ENCODE data around the gene KRT32.

KRT32 gene

DNA sequence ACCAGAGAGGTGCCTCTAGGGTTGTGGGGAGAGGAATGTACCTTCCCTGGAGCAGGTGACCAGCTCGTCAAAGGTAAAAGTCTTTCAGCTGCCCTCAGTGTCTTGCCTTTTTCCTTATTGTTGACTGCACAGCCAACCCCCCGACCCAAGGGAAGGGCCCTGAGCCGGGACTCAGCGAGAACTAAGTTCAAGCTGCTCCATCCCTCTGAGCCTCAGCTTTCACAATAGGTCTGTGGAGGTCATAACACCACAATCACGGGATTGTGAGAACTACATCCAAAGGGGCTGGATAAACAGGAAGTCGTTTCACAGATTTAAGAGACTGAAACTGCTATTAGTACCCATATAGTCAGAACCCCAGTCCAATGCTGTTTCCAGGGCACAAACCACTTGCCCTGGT, 25.2 kb upstream of the KRT32 start:
- DNase-seq, result no peak

DNA sequence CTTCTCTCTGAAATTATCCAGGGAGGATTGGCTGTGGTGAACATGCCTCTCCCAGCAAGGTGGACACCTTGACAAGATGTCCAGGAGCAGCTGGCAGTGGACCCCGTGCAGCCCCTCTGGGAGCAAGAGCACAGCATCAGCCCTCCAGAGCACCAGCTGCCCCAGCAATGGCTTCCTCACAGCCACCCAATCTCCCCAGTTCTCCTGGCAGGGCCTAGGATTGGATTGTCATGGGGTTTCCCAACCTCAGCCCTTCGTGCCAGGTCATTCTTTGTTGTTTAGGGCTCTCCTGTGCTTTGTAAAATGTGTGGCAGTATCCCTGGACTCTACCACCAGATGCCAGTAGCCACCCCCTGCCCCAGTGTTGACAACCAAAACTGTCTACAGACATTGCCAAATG, 24.3 kb upstream of the KRT32 start:
- no peak for DNase-seq

DNA sequence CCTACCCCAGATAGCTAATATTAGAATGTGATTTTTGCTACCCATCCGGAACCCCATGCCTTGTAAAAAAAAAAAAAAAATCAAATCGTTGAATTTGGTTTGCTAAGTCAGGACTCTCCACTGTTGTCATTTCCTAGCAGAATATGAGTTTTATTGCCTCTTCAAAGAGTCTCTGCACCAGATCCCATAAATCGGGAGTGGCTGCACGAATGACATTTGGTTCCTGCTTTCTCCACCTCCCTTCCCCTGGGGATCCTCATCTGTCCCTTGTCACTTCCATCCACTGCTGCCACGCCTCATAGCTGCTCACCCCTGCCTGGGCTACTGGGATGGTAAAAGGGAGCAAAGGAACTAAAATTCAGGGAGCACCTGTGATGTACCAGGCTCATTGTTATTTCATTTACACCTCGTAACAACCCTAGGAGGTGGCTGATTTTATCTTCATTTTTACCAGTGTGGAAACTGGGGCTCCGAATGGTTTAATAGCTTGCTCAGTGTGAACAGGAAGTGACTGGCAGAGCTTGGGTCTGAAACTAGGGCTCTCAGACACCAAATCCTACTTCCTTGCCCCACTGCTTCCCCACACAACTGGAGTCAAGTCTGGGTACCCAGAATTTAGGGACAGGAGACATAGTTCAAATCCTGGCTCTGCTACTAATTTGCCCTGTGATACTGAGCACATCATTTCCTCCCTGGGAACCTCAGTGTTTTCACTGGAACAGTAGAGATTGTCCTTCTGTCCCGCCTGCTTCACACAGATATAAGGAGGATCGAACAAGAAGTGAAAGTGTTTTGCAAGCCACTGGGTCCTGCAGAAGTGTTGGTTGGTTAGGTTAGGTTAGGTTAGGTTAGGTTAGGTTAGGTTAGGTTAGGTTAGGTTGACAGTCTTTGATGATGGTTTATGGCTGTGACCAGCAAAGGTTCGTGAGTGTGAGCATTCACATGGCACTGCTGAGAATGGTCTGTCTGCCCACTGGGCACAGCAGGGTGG, 23.1 kb upstream of the KRT32 start:
- DNase-seq, result no peak

DNA sequence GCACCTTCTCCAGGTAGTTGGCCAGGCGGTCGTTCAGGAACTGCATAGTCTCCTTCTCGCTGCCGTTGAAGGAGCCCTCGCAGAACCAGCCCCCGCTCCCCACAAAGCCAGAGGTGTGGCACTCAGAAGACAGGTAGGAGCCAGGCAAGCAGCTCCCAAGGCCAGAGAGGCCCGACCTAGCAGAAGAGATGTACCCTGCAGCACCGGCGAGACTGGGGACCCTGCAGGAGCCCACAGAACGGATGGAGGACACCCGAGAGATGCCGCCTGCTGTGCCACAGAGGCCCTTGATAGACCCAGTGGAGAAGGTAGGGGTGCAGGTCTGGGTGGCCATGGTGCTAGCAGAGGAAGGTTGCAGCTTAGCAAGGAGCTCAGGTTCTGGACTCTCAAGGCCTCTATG, 22.3 kb upstream of the KRT32 start, which contains the start of gene KRT36:
KRT36 (minus strand) TSS at position 380 of the 400 bp plus-strand sequence; CDS start at position 334, 46 bp downstream.
- DNase-seq, result no peak

DNA sequence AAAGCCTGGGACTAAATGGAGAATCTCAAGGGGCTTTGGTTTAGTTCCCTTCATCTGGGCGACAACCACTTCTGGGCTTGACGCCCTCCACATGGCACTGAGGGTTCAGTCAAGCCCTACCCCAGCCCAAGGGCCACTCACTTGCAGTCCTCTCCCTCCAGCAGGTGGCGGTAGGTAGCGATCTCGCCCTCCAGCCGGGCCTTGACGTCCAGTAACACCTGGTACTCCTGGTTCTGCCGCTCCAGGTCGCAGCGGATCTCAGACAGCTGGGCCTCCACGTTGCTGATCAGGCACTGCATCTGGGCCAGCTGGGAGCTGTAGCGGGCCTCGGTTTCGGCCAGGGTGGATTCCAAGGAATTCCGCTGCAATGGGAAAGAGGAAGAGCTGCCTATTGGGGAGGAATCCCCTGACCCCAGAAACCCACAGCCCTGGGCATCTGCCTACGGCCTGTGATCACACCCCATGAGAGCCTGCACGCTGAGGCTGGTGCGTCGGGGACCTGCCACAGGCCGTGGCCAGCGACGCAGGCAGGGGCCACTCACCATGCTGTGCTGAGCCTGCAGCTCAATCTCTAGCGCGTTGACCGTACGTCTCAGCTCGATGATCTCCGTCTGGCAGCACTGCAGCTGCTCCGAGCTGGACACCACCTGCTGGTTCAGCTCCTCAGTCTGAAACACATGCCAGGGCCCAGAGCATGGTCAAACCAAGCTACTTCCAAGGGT, 19.8 kb upstream of the KRT32 start:
- DNase-seq, result no peak

DNA sequence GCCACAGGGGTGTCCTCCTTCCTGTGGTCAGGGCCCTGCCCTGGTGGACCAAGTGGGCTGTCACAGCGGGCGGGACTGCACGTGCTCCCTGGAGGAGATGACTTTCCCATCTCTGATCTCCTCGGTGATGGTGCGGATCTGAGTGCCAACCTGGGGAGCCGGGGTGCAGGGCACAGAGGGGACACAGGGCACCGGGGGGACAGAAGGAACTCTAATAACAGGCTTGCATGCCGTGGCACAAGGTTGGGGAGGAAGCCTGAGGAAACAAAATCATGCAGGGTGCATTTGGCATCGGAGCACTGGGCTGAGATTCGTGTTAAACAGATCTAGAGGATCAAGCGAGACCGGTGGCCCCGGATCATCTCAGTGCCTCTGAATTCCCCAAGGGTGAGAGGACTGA, 19.1 kb upstream of the KRT32 start:
- no peak for DNase-seq

DNA sequence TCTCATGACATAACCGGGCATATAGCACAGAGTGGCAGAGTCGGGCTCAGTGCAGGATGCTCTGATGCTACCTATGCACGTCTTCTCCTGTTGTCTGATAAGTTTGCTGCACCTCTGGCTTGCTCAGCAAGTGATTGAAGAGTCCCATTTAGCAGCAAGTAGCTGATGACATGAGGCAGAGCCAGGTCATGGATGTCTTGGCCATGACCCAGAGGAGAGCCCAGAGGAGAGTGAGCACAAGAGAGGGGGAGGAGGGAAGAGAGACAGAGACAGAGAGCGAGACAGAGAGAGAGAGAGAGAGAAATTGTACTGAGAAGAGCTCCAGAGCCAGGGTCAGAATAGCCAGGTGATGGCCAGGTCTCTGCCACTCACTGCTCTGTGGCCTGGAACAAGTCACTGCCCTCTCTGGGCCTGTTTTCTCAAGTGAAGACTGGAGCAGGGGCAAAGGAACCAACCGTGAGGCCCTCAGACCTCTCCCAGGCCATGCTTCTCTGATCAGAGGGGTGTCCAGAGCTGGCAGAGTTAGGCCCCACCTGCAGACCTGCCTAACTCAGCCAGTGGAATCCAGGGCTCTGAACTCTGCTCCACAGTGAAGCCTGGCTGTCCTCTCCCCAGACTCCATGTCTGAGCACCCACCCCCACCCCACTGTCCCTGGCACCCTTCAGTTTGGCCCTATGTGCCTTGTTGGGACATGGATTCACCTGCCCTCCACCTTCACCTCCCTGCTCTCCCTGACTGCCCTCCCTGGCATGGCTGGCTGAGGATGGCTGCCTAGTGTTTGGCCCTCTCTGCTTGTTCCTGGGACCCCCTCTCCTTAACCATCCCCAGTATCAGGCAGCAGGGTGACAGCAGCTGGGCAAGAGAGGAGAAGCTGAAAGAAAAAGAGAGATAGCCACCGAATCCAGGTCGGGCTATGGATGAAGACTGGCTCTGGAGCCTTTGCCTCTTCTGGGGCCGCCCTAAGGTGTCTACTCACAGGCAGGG, 18.0 kb upstream of the KRT32 start:
- DNase-seq, result no peak

DNA sequence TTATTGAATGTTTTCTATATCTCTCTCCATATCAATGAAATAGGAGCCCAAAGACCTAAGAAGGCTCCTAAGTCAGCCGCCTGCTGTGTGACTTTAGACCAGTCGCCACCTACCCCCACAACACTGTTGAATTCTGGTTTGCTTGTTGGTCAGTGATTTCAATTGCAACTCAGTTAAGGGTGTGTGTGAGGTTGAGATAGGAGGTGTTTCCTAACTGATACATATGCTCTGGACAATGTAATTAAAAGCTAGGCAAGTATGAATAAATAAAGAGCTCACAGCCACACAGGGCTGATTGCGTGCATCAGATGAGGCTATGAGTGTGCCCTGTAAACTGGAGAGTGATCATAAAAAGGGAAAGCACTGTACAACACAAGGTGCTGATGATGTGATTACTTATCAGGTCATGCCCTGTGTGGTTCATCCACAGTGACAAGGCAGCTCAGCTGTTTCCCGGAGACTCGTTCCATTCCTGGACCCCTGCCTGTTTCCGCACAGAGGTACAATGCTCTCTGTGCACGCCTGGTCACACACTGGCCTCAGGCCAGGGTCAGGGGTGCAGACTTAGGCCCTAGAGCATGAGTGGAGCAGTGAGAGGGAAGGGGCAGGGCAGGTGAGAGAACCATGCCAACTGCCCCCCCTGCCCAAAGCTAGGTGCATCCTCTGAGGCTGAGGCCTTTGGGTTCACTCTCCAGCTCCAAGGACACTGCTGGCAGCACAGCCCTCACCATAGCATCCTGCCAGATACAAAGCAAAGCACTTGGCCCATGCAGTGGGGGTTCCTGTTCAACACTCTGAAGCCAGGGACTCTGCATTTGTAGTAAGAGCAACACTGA, 17.0 kb upstream of the KRT32 start:
- no peak for DNase-seq

DNA sequence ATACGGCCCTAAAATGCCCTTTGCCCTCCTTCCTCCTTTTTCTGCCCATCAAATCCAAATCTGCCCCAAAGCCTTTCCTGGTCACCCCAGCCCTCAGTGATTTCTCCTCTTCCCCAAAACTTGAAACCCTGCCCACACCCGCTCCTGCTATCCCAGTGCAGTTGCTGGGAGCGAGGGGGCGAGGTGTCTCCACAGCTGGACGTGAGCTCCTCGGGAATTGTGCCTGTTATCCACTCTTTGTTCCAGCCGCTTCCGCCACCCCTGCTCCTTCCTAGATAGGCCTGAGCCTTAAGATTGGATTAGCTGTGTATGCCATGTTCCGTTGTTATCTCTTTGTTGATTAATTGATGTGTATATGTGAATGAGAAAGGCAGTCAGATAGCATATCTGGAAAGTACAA, 16.3 kb upstream of the KRT32 start:
- DNase-seq, result no peak

DNA sequence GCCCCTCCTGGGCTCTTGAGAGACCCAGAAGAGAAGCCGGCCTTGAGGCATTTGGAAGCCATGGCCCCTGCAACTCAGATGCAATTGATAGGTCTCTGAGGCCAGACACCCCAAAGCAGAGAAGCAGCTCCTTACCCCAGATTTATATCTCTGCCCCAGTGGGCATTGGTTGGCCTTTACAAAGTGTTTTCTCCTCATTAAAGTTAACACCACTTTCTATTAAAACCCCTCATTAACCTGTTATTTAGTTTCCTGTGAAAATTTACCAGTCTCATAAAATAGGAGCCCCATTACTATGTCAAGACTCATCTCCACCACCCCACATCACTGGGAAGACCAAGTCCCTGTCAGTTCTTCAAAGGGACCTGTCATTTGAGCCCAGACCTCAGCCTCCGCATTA, 13.8 kb upstream of the KRT32 start, which contains the start of gene KRT35:
KRT35 (minus strand) TSS at position 116 of the 400 bp plus-strand sequence; CDS start at position 62, 54 bp downstream.
- DNase-seq, result no peak

DNA sequence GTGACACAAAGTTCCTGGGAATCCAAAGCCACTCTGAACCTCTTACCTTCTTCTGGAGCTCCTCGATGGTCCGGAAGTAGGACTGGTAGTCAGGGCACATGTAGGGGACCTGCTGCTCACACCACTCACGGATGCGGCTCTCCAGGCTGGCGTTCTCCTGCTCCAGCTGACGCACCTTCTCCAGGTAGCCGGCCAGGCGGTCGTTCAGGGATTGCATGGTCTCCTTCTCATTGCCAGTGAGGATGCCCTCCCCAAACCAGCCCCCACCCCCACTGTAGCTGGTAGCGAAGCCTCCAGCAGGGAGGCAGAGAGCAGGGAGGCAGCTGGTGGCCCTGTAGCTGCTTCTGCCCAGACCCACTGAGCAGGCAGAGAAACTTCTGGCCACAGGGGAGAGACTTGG, 13.4 kb upstream of the KRT32 start:
- DNase-seq, result no peak

DNA sequence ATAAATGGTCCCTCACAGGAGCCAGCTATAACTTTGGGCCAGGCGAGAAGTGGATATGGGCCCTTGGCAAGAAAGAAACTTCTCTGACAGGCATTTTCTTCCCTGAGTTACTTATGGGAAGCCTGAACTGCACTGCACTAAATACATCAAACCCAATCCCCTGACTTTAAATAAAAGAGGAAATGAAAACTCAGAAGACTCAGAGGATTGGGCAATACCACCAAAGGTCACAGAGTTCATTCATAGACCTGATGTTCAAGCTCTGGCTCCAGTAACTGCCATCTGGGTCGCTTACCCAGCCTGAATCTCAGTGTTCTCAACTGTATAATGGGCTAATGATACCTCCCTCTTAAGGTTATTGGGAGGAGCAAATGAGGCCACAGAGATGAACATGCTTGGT, 12.9 kb upstream of the KRT32 start:
- DNase-seq, result no peak

DNA sequence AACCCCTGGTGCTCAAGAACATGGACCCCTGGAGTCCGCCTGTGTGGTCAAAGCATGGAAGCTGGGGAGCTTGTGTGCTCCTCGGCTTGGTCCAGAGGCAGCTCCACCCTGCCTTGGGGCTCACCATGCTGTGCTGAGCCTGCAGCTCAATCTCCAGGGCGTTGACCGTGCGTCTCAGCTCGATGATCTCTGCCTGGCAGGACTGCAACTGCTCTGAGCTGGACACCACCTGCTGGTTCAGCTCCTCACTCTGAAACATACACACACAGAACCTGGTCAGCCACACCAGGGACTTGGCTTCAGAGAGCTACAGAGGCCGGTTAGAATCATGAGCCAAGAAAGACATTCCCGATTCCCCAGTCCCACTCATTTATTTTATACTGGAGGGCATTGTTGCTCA, 11.1 kb upstream of the KRT32 start:
- no peak for DNase-seq

DNA sequence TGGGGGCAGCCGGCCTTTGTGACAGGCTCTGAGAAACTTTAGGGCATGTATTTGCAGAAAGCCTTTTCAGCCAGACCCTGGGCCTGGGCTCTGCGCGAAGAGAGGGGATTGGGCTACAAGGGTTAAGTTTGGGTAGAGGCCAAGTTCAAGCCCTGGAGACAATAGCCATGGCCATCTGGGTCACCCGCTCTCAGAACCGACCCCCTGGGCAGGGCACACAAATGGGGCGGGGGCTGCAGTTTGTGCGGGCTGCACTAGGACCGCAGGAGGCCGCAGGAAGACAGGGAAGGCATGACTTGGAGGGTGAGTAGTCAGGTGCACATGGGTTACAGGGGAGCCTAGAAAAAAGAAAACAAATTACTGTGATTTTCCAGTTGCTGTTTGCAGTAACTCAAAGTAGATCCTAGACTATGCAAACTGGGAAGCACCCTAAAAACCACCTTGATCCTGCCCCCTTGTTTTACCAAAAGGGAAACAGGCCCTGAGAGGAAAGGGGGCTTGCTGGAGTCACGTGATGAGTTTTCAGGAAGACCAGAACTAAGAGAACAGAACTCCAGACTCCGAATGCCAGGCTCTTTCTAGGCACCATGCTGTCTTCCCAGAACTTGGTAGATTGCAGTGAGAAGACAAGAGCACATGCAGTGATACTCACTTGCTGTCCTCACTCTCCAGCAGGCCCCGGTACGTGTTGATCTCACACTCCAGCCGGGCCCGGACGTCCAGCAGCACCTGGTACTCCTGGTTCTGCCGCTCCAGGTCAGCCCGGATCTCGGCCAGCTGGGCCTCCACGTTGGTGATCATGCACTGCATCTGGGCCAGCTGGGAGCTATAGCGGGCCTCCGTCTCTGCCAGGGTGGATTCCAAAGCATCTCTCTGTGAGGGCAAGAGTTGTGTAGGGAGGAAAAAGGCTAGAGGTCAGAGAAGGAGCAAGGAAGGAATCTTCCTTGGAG, 10.0 kb upstream of the KRT32 start:
- no peak for DNase-seq

DNA sequence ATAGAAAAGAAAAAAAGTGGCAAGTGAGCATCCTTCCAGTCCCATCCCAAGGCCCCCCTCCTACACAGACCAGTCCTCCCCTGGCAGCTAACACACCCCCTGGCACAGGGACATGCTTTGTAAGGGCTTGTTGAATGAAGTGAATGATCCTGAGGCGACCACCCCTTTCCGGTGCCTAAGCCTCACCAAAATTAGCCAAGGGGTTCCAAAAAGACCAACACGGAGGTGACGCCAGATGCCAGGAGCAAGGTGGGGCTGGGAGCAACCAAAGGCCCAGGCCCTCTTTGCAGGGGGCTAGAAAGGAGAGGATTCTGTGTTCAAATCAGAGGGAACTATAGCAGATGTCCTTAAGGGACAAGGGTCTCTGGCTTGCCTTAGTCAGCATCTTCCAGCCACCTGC, 8.2 kb upstream of the KRT32 start:
- no peak for DNase-seq

DNA sequence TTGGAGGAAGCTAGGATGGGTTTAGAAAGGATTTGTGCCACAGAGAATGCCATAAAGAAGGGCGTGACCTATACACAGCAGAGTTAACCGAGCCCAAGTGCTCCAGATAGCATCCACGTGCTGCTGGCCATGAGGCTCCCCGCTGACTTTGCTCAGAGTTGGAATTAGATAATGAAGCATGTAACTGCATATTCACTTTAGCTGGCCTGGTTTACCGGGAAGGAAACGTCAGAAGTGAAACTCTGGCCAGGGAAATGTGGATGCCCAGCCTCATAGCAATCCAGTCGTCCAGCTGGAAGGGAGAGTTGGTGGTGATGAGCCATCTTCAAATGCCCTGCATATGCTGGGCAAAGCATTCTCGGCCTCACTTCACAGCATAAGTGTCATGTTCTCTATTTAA, 7.7 kb upstream of the KRT32 start:
- DNase-seq, result no peak

DNA sequence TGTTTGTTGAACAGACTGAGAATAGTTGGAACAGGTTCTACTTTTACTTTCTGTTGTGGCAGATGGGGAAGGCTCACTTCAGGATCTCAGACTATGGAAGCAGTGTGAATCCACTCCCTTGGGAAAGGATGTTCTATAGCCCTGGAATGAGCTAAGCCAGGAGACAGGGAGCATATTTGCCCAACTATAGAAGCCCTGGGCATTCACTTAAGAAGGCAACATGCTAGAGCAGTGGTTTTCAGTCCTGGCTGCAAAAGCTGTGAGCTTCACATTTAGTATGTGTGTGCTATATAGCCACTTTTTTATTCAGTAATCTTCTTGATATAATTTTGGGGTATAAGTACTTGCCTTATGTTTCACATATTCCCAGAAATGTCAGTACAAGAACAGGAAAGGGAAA, 1.2 kb upstream of the KRT32 start:
- no peak for DNase-seq

DNA sequence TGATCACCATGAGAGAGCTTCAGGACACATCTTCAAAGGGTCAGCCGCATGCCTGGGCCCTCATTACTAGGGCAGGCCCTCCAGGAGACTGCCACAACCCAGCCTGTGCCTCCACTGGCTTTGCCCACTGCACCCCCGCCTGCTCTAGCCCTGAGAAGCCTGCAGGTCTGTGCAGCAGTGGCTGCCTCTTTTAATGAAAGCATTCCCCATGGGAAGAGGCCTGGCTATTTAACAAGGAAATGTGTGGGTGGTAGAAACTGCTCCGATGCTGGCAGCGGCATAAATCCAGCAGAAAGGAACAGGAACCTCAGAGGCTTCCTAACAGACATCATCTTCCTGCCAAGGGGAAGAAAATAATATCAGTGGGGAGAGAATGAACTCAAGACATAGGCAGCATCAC, 375 bp upstream of the KRT32 start:
- DNase-seq, result no peak

DNA sequence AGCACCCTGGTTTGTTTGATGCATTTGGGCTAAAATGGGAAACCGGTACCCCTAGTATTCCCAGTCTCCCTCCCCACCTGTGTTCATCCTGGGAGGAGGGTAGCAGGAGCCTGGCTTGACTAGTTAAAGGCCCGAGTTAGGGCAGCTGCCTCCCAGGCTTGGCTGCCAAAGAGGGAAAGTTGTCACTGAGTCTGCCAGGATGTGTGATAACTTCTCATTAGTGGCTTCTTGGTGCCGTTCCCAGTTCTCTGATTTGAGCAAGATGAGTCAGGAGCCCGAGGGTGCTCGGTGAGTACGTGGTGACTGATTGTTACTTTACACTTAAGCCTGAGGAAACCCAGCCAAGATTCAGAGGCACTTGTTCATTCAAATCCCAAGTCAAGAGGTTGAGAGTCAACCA, 2.5 kb downstream of the KRT32 start:
- DNase-seq, result no peak

DNA sequence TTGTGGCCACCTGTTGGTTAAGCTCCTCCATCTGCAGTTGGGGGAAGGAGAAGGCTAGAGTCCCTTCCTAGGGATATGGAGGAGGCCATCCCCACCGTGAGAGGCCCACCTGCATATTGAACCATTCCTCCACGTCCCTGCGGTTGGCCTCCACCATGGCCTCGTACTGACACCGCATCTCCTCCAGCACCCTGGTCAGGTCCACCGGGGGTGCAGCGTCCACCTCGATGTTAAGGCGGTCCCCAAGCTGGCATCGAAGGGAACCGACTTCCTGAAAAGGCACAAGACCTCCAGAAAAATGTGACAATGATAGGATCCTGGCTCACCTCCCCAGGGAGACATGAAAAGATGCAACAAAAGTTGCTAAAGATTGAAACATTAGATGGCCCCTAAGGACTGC, 3.0 kb downstream of the KRT32 start:
- no peak for DNase-seq

DNA sequence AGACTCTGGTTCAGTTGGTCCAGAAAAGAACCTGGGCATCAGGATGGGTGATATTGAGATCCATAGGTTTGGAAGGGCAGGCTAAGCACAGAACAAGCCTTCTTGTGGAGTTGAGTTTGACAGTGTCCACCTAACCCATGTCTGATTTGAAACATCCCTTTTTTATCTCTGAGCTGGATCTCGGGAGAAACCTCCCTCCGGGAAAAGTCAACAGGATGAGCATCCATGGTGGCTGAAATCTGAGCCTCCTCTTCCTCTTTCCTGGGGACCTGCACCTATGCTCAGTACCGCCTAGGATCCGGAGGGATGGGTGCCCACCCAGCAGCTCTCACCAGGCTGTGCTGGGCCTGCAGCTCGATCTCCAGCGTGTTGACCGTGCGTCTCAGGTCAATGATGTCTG, 3.4 kb downstream of the KRT32 start:
- DNase-seq, result no peak
